IMR-90 (cell line): ENCODE results near the gene HECTD1. TPM values are rescaled to one million over a fixed set of nuclear protein-coding genes. Genes with fewer than 3 reads are reported as not detected.

Experiments used
- ATAC-seq: fragments of 200-7000 bp; cut with Tn5 transposase; 2 replicates; pipeline ENCODE4 v1.9.1; 2020; ENCODE audit warnings: low read depth, mild to moderate bottlenecking, moderate library complexity
- BruUV-seq: library from RNA; stranded (reverse); fragments of 400-500 nt; replicated peaks from 2 replicates; lab custom pipeline; 2021; lab: Mats Ljungman, UMichigan
- CTCF ChIA-PET: fragments of 300-600 bp; formaldehyde crosslinking; extraction: SDS; loops from one replicate; lab custom pipeline; 2021; ENCODE audit warnings: antibody characterized with exemption; lab: Yijun Ruan, JAX
- POLR2A ChIA-PET: fragments of 300-600 bp; sonication (Branson Sonifier 250); formaldehyde crosslinking; loops from one replicate; lab custom pipeline; 2022; ENCODE audit warnings: antibody characterized with exemption; ENCODE audit not compliant: unreplicated experiment; lab: Charles Lee
- DNase-seq: peaks from one replicate; pipeline ENCODE4 v3.0.0; 2013
- H2AFZ ChIP-seq: replicated peaks from 2 replicates; pipeline ENCODE3; 2013; ENCODE audit warnings: low read length, mild to moderate bottlenecking; ENCODE audit not compliant: poor library complexity
- H2AK5ac ChIP-seq: 2 replicates; pipeline ENCODE4 v1.6.1; 2013; ENCODE audit warnings: low read depth, low read length, inconsistent platforms
- H2AK9ac ChIP-seq: replicated peaks from 2 replicates; pipeline ENCODE3; 2013; ENCODE audit warnings: mild to moderate bottlenecking, low read depth, low read length, moderate library complexity; ENCODE audit not compliant: poor library complexity
- H2BK120ac ChIP-seq: 2 replicates; pipeline ENCODE4 v1.6.1; 2013; ENCODE audit warnings: low read depth, low read length, inconsistent platforms
- H2BK15ac ChIP-seq: 3 replicates; pipeline ENCODE4 v1.6.1; 2013; ENCODE audit warnings: low read depth, low read length, inconsistent platforms
- H2BK20ac ChIP-seq: 2 replicates; pipeline ENCODE4 v1.6.1; 2013; ENCODE audit warnings: low read depth, mild to moderate bottlenecking, inconsistent platforms, low read length, moderate library complexity
- H2BK5ac ChIP-seq: 2 replicates; pipeline ENCODE4 v1.6.1; 2013; ENCODE audit warnings: mild to moderate bottlenecking, low read depth, low read length, inconsistent platforms; ENCODE audit not compliant: poor library complexity, severe bottlenecking
- H3K14ac ChIP-seq: replicated peaks from 2 replicates; pipeline ENCODE4 v1.6.1; 2013; ENCODE audit warnings: low read depth, low read length, inconsistent platforms
- H3K18ac ChIP-seq: 2 replicates; pipeline ENCODE4 v1.6.1; 2013; ENCODE audit warnings: low read depth, low read length, control low read depth
- H3K23ac ChIP-seq: 2 replicates; pipeline ENCODE4 v1.6.1; 2013; ENCODE audit warnings: low read depth, low read length, inconsistent platforms
- H3K27ac ChIP-seq: 2 replicates; pipeline ENCODE4 v1.5.1; 2013; ENCODE audit warnings: mild to moderate bottlenecking, control low read depth, low read length; ENCODE audit not compliant: insufficient read depth
- H3K27me3 ChIP-seq: 2 replicates; pipeline ENCODE4 v1.6.1; 2013; ENCODE audit warnings: low read length; ENCODE audit not compliant: control insufficient read depth, insufficient read depth
- H3K36me3 ChIP-seq: 2 replicates; pipeline ENCODE4 v1.6.1; 2013; ENCODE audit warnings: low read length, mixed read lengths; ENCODE audit not compliant: control insufficient read depth, insufficient read depth
- H3K4ac ChIP-seq: 2 replicates; pipeline ENCODE4 v1.6.1; 2013; ENCODE audit warnings: low read depth, low read length, inconsistent platforms
- H3K4me1 ChIP-seq: 2 replicates; pipeline ENCODE4 v1.6.1; 2013; ENCODE audit warnings: low read length, mixed read lengths; ENCODE audit not compliant: control insufficient read depth, insufficient read depth
- H3K4me2 ChIP-seq: 2 replicates; pipeline ENCODE4 v1.6.1; 2013; ENCODE audit warnings: low read depth, mild to moderate bottlenecking, control low read depth, low read length, moderate library complexity
- H3K4me3 ChIP-seq: 2 replicates; pipeline ENCODE4 v1.5.1; 2013; ENCODE audit warnings: low read depth, mild to moderate bottlenecking, control low read depth, low read length, moderate library complexity; ENCODE audit not compliant: insufficient read depth
- H3K56ac ChIP-seq: 2 replicates; pipeline ENCODE4 v1.6.1; 2013; ENCODE audit warnings: low read length, inconsistent platforms; ENCODE audit not compliant: insufficient read depth; ENCODE audit errors: extremely low read depth
- H3K79me1 ChIP-seq, 2 experiments: 2 replicates each; pipeline ENCODE4 v1.6.1; 2013; ENCODE audit warnings: low read length in 2 of 2, inconsistent platforms in 1 of 2, low read depth in 1 of 2
- H3K9ac ChIP-seq: 2 replicates; pipeline ENCODE4 v1.6.1; 2013; ENCODE audit warnings: low read depth, low read length, control low read depth
- H3K9me1 ChIP-seq: 2 replicates; pipeline ENCODE4 v1.6.1; 2013; ENCODE audit warnings: low read length, inconsistent platforms; ENCODE audit not compliant: insufficient read depth
- H3K9me3 ChIP-seq: 2 replicates; pipeline ENCODE4 v1.6.1; 2013; ENCODE audit warnings: low read length; ENCODE audit not compliant: control insufficient read depth, insufficient read depth
- H4K20me1 ChIP-seq: 2 replicates; pipeline ENCODE4 v1.6.1; 2013; ENCODE audit warnings: low read length, inconsistent platforms; ENCODE audit not compliant: insufficient read depth
- H4K5ac ChIP-seq: 2 replicates; pipeline ENCODE4 v1.6.1; 2013; ENCODE audit warnings: mild to moderate bottlenecking, low read depth, low read length, control low read depth
- H4K8ac ChIP-seq, 2 experiments: 2 replicates each; pipeline ENCODE4 v1.6.1; 2013; ENCODE audit warnings: low read depth in 2 of 2, low read length in 2 of 2, control low read depth in 1 of 2, inconsistent platforms in 1 of 2
- H4K91ac ChIP-seq: 2 replicates; pipeline ENCODE4 v1.6.1; 2013; ENCODE audit warnings: low read depth, low read length, inconsistent platforms; ENCODE audit not compliant: insufficient read depth
- BHLHE40 ChIP-seq: fragments of 150-350 bp; IDR thresholded peaks from 2 replicates; pipeline ENCODE4 v1.6.1; 2016; ENCODE audit warnings: mild to moderate bottlenecking, low read depth, low read length
- CEBPB ChIP-seq: IDR thresholded peaks from 2 replicates; pipeline ENCODE4 v1.6.1; 2012; ENCODE audit warnings: low read depth, low read length, improper control_type of control experiment
- CHD1 ChIP-seq: IDR thresholded peaks from 2 replicates; pipeline ENCODE4 v1.6.1; 2012; ENCODE audit warnings: low read depth, low read length, improper control_type of control experiment
- FOS ChIP-seq: fragments of 150-350 bp; IDR thresholded peaks from 2 replicates; pipeline ENCODE4 v1.6.1; 2016; ENCODE audit warnings: low read depth, low read length
- MAFK ChIP-seq: IDR thresholded peaks from 2 replicates; pipeline ENCODE4 v1.6.1; 2012; ENCODE audit warnings: low read depth, low read length, improper control_type of control experiment
- MXI1 ChIP-seq: IDR thresholded peaks from 2 replicates; pipeline ENCODE4 v1.6.1; 2012; ENCODE audit warnings: low read depth, mild to moderate bottlenecking, low read length, moderate library complexity, borderline replicate concordance
- NFE2L2 ChIP-seq: fragments of 150-350 bp; IDR thresholded peaks from 2 replicates; pipeline ENCODE4 v1.6.1; 2016; ENCODE audit warnings: low read depth, mild to moderate bottlenecking, low read length
- RAD21 ChIP-seq: IDR thresholded peaks from 2 replicates; pipeline ENCODE4 v1.6.1; 2012; ENCODE audit warnings: low read length, improper control_type of control experiment
- WGBS, 2 experiments: methylation state at CpG; one replicate each; pipeline versions ENCODE4 v1.1.5 to v1.1.7; 2013; ENCODE audit warnings: missing lambda C conversion rate in 2 of 2; ENCODE audit not compliant: insufficient read length in 1 of 2; ENCODE audit errors: extremely low coverage in 2 of 2; 5-methylcytosine and 5-hydroxymethylcytosine counted together
- dilution Hi-C: fragments of 300-500 bp; cut with HindIII; formaldehyde crosslinking; loops from one replicate; pipeline ENCODE4 v1.14.3; 2018; ENCODE audit warnings: low sequenced_read_pairs; ENCODE audit not compliant: unreplicated experiment
- in situ Hi-C: fragments of 300-500 bp; cut with MboI; formaldehyde crosslinking; loops from 3 replicates; pipeline ENCODE4 v1.14.3; 2019; ENCODE audit warnings: low sequenced_read_pairs, inconsistent platforms, mixed read lengths
- intact Hi-C: fragments of 100-400 bp; cut with micrococcal nuclease; formaldehyde crosslinking; loops from 2 replicates; pipeline ENCODE4 v1.10.0; 2022
- polyA plus RNA-seq, 3 experiments: library from polyadenylated mRNA; depleted of rRNA; stranded (reverse); fragments of >200 nt; gene quantifications; 2 replicates each; pipeline ENCODE4 v1.2.3, GENCODE V29; 2012; ENCODE audit warnings: low replicate concordance in 1 of 3
- total RNA-seq: library from RNA; depleted of rRNA; stranded (reverse); fragments of >200 nt; gene quantifications from 2 replicates; pipeline ENCODE4 v1.2.3, GENCODE V29; 2012
- TF ChIP-seq, protein P1 (sequence below): conservative IDR thresholded peaks from 2 replicates; pipeline ENCODE4 v1.5.1; 2012; ENCODE audit warnings: mild to moderate bottlenecking, low read depth, low read length, improper control_type of control experiment

The HECTD1 gene
- total and polyA plus RNA-seq, 2 of the 4 experiments (the other 2 are of a cell fraction) = 48.5 to 228 TPM

DNA sequence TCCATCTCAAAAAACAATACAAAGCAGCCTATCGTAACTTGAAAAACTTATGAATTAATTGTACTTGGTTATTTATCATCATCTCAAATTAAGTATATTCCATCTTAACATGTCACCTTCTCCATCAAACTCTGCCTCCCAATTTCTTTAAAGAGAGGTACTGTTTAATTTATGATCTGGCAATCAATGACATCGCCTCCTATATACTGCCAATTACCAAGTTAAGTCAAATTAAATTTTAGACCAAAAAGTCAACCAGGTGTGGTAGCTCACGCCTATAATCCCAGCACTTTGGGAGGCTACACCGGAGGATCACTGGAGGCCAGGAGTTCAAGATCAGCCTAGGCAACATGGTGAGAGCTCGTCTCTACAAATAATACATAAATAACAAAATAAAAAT, 37.7 kb downstream of the HECTD1 start:
- dilution Hi-C loops (no loop called here), intact Hi-C loops (no loop called here), in situ Hi-C loops (no loop called here)
- H3K27ac ChIP-seq = no peak overlapping the region
- no peak overlapping the region for H3K9ac ChIP-seq
- H3K56ac ChIP-seq = no peak overlapping the region
- H2BK5ac ChIP-seq = no peak overlapping the region
- peaks cover 8% of the 10 kb centered on the region for H3K4me1 ChIP-seq
- H3K14ac ChIP-seq = no peak overlapping the region
- no peak overlapping the region for H3K4ac ChIP-seq
- peaks cover 7% of the 10 kb centered on the region for H4K20me1 ChIP-seq
- no peak overlapping the region for H2AFZ ChIP-seq
- no peak overlapping the region for H2BK20ac ChIP-seq
- H3K4me2 ChIP-seq = no peak overlapping the region
- no peak overlapping the region for H4K8ac ChIP-seq
- H3K36me3 ChIP-seq = peaks cover 35% of the 10 kb centered on the region
- no peak overlapping the region for H2AK5ac ChIP-seq
- H3K27me3 ChIP-seq = no peaks in the 10 kb centered on the region
- no peaks in the 10 kb centered on the region for H3K9me3 ChIP-seq
- H3K9me1 ChIP-seq = peaks cover 13% of the 10 kb centered on the region
- H3K4me3 ChIP-seq = no peak overlapping the region
- no peak overlapping the region for H3K23ac ChIP-seq
- no peak overlapping the region for H2AK9ac ChIP-seq
- no peak overlapping the region for H3K18ac ChIP-seq
- no TSS peak for BruUV-seq
- H2BK15ac ChIP-seq = no peak overlapping the region
- H3K79me1 ChIP-seq = peaks cover 25 to 56% of the 10 kb centered on the region in 2 experiments
- WGBS, 2 experiments = no CpG with 5 or more reads among the region's 5 CpGs
- POLR2A ChIA-PET = no interaction called here
- CTCF ChIA-PET = interaction anchor here (1.7 kb wide), 1 partner anchor 37 kb away, joined by 4 read pairs; the partner anchor contains the start of gene HECTD1
- TF ChIP-seq, protein P1, sequence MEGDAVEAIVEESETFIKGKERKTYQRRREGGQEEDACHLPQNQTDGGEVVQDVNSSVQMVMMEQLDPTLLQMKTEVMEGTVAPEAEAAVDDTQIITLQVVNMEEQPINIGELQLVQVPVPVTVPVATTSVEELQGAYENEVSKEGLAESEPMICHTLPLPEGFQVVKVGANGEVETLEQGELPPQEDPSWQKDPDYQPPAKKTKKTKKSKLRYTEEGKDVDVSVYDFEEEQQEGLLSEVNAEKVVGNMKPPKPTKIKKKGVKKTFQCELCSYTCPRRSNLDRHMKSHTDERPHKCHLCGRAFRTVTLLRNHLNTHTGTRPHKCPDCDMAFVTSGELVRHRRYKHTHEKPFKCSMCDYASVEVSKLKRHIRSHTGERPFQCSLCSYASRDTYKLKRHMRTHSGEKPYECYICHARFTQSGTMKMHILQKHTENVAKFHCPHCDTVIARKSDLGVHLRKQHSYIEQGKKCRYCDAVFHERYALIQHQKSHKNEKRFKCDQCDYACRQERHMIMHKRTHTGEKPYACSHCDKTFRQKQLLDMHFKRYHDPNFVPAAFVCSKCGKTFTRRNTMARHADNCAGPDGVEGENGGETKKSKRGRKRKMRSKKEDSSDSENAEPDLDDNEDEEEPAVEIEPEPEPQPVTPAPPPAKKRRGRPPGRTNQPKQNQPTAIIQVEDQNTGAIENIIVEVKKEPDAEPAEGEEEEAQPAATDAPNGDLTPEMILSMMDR = no peak
- TF ChIP-seq MXI1 (no peak), CEBPB (no peak), NFE2L2 (no peak), MAFK (no peak), BHLHE40 (no peak), CHD1 (no peak), RAD21 (no peak), FOS (no peak)
- ATAC-seq (no peak), DNase-seq (no peak)
- H4K91ac ChIP-seq = no peak overlapping the region
- no peak overlapping the region for H4K5ac ChIP-seq
- no peak overlapping the region for H2BK120ac ChIP-seq
